ENCODE data around the gene ARID1B.
A peak's percentile ranks its signal among the peaks of the same experiment; 100 is the strongest.

GRCh38 chr6:157045831-157046454 is 268.8 kb downstream of the ARID1B start:
- TF ChIP-seq POLR2A (IDR thresholded peaks at IDR 0.05) (no peak), CTCF (IDR thresholded peaks at IDR 0.05 in 8 of 11, conservative IDR thresholded peaks at IDR 0.05 in 3 of 11) (peak in 6 of 11 experiments; percentile 25 to 40 (median 32)), POLR2AphosphoS5 (IDR thresholded peaks at IDR 0.05) (no peak)
